PC-9 (cell line): ENCODE data around the gene ZSCAN18. TPM values are rescaled to one million over a fixed set of nuclear protein-coding genes. Genes with fewer than 3 reads are reported as not detected.
A peak's percentile ranks its signal among the peaks of the same experiment; 100 is the strongest.

Experiments used
- BruUV-seq: library from RNA; stranded (reverse); fragments of 400-500 nt; replicated peaks from 2 replicates; lab custom pipeline; 2021; lab: Mats Ljungman, UMichigan
- CTCF ChIA-PET: fragments of 300-600 bp; sonication (Branson Sonifier 250); formaldehyde crosslinking; loops from one replicate; lab custom pipeline; 2022; ENCODE audit warnings: antibody characterized with exemption; lab: Charles Lee
- POLR2A ChIA-PET: fragments of 300-600 bp; sonication (Branson Sonifier 250); formaldehyde crosslinking; loops from one replicate; lab custom pipeline; 2022; ENCODE audit warnings: antibody characterized with exemption; ENCODE audit not compliant: unreplicated experiment; lab: Charles Lee
- DNase-seq, 2 experiments: peaks; one replicate each; pipeline versions ENCODE4 v3.0.0 to v3.0.0-alpha.2; 2015 to 2022; ENCODE audit warnings: mixed read lengths in 1 of 2
- H2AFZ ChIP-seq: fragments of 200-600 bp; sonication (generic); 2 replicates; pipeline ENCODE4 v1.8.1; 2017; ENCODE audit warnings: antibody characterized with exemption
- H3F3A ChIP-seq: fragments of 200-600 bp; sonication (generic); 2 replicates; pipeline ENCODE4 v1.8.1; 2017; ENCODE audit warnings: antibody characterized with exemption, mild to moderate bottlenecking, low read depth; ENCODE audit not compliant: insufficient read depth
- H3K27ac ChIP-seq: fragments of 200-600 bp; sonication (generic); 2 replicates; pipeline ENCODE4 v1.6.1; 2016; ENCODE audit warnings: mixed run types
- H3K27me3 ChIP-seq: fragments of 200-600 bp; sonication (generic); 2 replicates; pipeline ENCODE4 v1.6.1; 2016; ENCODE audit warnings: low read depth, mixed run types; ENCODE audit not compliant: insufficient read depth
- H3K36me3 ChIP-seq: fragments of 200-600 bp; sonication (generic); 2 replicates; pipeline ENCODE4 v1.6.1; 2016; ENCODE audit warnings: low read depth, mixed run types
- H3K4me1 ChIP-seq: fragments of 200-600 bp; sonication (generic); replicated peaks from 2 replicates; pipeline ENCODE4 v1.6.1; 2016; ENCODE audit warnings: mixed run types; ENCODE audit not compliant: insufficient read depth
- H3K4me2 ChIP-seq: fragments of 200-600 bp; sonication (generic); 2 replicates; pipeline ENCODE4 v1.6.1; 2017; ENCODE audit warnings: mixed run types
- H3K4me3 ChIP-seq: fragments of 200-600 bp; sonication (generic); 2 replicates; pipeline ENCODE4 v1.6.1; 2016; ENCODE audit warnings: mixed run types
- H3K79me2 ChIP-seq: fragments of 200-600 bp; sonication (generic); 2 replicates; pipeline ENCODE4 v1.6.1; 2017; ENCODE audit warnings: low read depth, mixed run types
- H3K9me2 ChIP-seq: fragments of 200-600 bp; sonication (generic); 2 replicates; pipeline ENCODE4 v1.8.1; 2017; ENCODE audit warnings: mild to moderate bottlenecking; ENCODE audit not compliant: insufficient read depth
- H3K9me3 ChIP-seq: fragments of 200-600 bp; sonication (generic); 2 replicates; pipeline ENCODE4 v1.8.1; 2016; ENCODE audit warnings: low read depth; ENCODE audit not compliant: insufficient read depth
- H4K20me1 ChIP-seq: fragments of 200-600 bp; sonication (generic); 2 replicates; pipeline ENCODE4 v1.8.1; 2017; ENCODE audit not compliant: insufficient read depth
- CTCF ChIP-seq: fragments of 200-600 bp; sonication (generic); conservative IDR thresholded peaks from 2 replicates; pipeline ENCODE4 v1.6.1; 2017; ENCODE audit warnings: mixed run types, antibody characterized with exemption, mild to moderate bottlenecking, moderate library complexity
- EZH2 ChIP-seq: fragments of 200-600 bp; sonication (generic); IDR thresholded peaks from 2 replicates; pipeline ENCODE4 v1.8.0; 2017; ENCODE audit warnings: antibody characterized with exemption, low read depth
- intact Hi-C: fragments of 100-400 bp; cut with micrococcal nuclease; formaldehyde crosslinking; loops from one replicate; pipeline ENCODE4 v1.10.0; 2022; ENCODE audit not compliant: unreplicated experiment
- total RNA-seq: library from RNA; stranded (reverse); gene quantifications from 2 replicates; pipeline ENCODE4 v1.2.3, GENCODE V29; 2021

The ZSCAN18 gene
- total RNA-seq, 1 experiment from 2014 or later: 76.3 TPM

- no peaks in the 10 kb centered on the region for H3K4me1 ChIP-seq
- H3K4me3 ChIP-seq: no peak overlapping the region
- no peak overlapping the region for H2AFZ ChIP-seq
- no peaks in the 10 kb centered on the region for H3K9me2 ChIP-seq
- POLR2A ChIA-PET: no interaction called here
- intact Hi-C loops: no loop called here
- H3K27me3 ChIP-seq: no peaks in the 10 kb centered on the region
- H3F3A ChIP-seq: no peaks in the 10 kb centered on the region
- no TSS peak for BruUV-seq
- CTCF ChIA-PET: no interaction called here
- DNase-seq: no peak
- H3K79me2 ChIP-seq: no peaks in the 10 kb centered on the region
- TF ChIP-seq EZH2 (no peak), CTCF (no peak)
- no peak overlapping the region for H3K4me2 ChIP-seq
- H3K36me3 ChIP-seq: no peaks in the 10 kb centered on the region
- no peaks in the 10 kb centered on the region for H4K20me1 ChIP-seq
- H3K27ac ChIP-seq: no peak overlapping the region
- peaks cover 74% of the 10 kb centered on the region for H3K9me3 ChIP-seq
Measured at GRCh38 chr19:58108546-58108817, 10.5 kb upstream of the ZSCAN18 start.

- ChIA-PET POLR2A (no interaction called here), CTCF (no interaction called here)
- no peak for DNase-seq
- Histone ChIP-seq H3K4me3 (no peak overlapping the region), H3K36me3 (no peaks in the 10 kb centered on the region), H3F3A (no peaks in the 10 kb centered on the region), H3K27me3 (no peaks in the 10 kb centered on the region), H3K79me2 (no peaks in the 10 kb centered on the region), H3K9me3 (peaks cover 71% of the 10 kb centered on the region), H3K9me2 (no peaks in the 10 kb centered on the region), H4K20me1 (no peaks in the 10 kb centered on the region), H3K4me1 (no peaks in the 10 kb centered on the region), H2AFZ (no peak overlapping the region), H3K4me2 (no peak overlapping the region), H3K27ac (no peak overlapping the region)
- no TSS peak for BruUV-seq
- TF ChIP-seq CTCF (no peak), EZH2 (no peak)
- intact Hi-C loops: no loop called here
Measured at GRCh38 chr19:58107778-58108545, 9.9 kb upstream of the ZSCAN18 start.

GRCh38 chr19:58098682-58098998 is 609 bp upstream of the ZSCAN18 start:
- TSS peak; percentile 77 for BruUV-seq
- Histone ChIP-seq H3K79me2 (peaks cover 13% of the 10 kb centered on the region), H3K36me3 (0 out of 2 replicates have a peak, but pooled peaks cover 7% of the 10 kb centered on the region), H3K27ac (no peak overlapping the region), H3K27me3 (no peaks in the 10 kb centered on the region), H3K4me2 (peak overlapping the region; percentile 89), H2AFZ (peak overlapping the region; percentile 99), H3K4me3 (peak overlapping the region; percentile 71), H3K9me3 (peaks cover 56% of the 10 kb centered on the region), H3F3A (no peaks in the 10 kb centered on the region), H4K20me1 (no peaks in the 10 kb centered on the region), H3K4me1 (no peaks in the 10 kb centered on the region), H3K9me2 (no peaks in the 10 kb centered on the region)
- intact Hi-C loops: loop anchor here (1.0 kb wide), 2 partner anchors 52 to 85 kb away; partner anchors contain the start of genes ZNF274 and ZNF329
- ChIA-PET CTCF (no interaction called here), POLR2A (interaction anchor here (0.5 kb wide), 1 partner anchor 621 kb away, joined by 5 read pairs; the partner anchor contains the start of gene ZNF772)
- DNase-seq: no peak
- TF ChIP-seq EZH2: no peak
- no peak for TF ChIP-seq CTCF
